ENCODE data around the gene TASP1.

- TF ChIP-seq CTCF (optimal IDR thresholded peaks at IDR 0.05 in 1 of 3, IDR thresholded peaks at IDR 0.05 in 1 of 3, conservative IDR thresholded peaks at IDR 0.05 in 1 of 3; ENCODE audit: extremely low read depth in 1 of 3, insufficient read depth in 2 of 3, low read length in 3 of 3) (no peak), EZH2 (IDR thresholded peaks at IDR 0.05; ENCODE audit: low read length) (no peak)
Measured at GRCh38 chr20:13430346-13431002, 208.3 kb downstream of the TASP1 start.
